HG03575 (cell line): Measurements from ENCODE around the gene FAAP20.

Experiments
- ATAC-seq: cut with Tn5 transposase; IDR thresholded peaks from one replicate; pipeline ENCODE4 v1.9.1; 2021; ENCODE audit not compliant: unreplicated experiment, insufficient number of reproducible peaks, low FRiP score; ENCODE audit errors: extremely low read depth

Gene FAAP20

DNA sequence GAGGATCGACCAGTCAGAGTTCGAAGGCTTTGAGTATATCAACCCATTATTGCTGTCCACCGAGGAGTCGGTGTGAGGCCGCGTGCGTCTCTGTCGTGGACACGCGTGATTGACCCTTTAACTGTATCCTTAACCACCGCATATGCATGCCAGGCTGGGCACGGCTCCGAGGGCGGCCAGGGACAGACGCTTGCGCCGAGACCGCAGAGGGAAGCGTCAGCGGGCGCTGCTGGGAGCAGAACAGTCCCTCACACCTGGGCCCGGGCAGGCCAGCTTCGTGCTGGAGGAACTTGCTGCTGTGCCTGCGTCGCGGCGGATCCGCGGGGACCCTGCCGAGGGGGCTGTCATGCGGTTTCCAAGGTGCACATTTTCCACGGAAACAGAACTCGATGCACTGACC is 9.6 kb downstream of the FAAP20 start:
- no peak for ATAC-seq

DNA sequence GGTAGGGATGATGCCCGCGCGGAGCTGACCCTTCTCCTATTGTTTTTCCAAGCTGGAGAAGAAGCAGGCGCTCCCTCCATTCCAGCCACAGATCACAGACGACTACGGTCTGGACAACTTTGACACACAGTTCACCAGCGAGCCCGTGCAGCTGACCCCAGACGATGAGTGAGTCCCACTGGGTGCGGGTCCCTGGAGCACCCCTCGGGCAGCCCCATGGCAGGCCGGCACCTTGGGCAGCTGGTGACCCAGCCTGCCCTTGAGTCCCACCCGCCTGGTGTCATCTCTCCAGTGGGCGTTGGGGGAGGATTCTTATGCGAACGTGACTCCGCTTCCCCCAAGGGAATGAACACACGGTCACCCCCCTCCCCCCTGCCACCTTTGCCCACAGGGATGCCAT is 10.0 kb downstream of the FAAP20 start:
- no peak for ATAC-seq

- ATAC-seq: no peak
Observed at GRCh38 chr1:2183937-2184334, 10.6 kb downstream of the FAAP20 start.

DNA sequence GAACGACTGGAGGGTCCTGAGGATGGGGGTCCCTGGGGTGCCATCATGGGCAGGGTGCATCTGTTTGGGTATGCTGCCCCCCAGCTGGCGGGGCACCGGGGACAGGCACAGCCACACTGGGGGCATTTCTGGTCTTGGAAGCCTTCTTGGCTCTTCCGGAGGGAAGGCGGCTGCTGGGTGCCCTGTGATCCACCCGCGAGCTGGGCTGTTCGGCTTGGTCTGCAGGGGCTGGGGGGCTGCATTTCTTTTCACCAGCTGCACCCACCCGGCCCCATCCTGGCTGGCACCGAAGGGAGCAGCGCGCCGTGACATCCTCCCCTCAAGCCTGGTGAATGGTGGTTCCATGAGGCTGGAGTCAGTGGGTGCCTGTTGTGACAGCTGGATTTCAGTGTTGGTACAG is 12.2 kb downstream of the FAAP20 start:
- ATAC-seq: no peak

DNA sequence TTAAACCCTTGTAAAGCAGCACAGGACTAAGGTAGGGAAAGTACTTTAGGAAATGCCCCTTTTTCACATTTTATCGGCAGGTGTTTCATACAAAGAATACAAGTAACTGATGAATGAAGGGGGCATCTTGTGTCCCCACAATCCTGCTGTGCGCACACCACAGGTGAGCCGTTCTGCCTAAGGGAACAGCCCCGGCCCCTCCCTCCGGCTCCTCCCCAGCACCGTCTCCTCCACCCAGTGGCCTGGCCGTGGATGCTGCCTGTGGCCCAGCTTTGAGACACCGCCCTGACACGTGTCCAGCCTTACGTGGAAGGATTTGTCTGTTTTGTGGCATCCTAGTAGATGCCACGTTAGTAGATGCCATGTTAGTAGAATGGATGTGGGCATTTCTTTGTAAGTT is 12.8 kb downstream of the FAAP20 start:
- no peak for ATAC-seq

DNA sequence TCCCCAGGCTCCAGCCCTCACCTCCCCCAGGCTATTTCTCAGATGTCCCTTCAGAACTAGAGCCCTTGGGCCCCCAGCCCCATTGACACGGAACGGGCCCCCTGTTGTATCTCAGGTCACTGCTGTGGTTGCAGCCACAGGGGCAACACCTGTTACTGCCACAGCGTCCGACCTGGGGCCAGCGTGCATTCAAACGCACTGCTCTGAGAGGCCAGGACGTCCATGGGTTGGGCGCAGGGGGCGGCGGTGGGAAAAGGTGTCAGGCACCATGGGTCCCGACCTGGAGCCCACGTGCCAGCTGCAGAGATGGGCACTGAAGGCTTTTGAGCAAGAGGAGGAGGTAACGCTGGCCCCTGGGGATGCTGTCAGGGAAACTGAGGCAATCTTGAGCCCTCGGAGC is 13.3 kb downstream of the FAAP20 start:
- ATAC-seq: no peak

- ATAC-seq: no peak
Observed at GRCh38 chr1:2180297-2181245, 14.0 kb downstream of the FAAP20 start.

DNA sequence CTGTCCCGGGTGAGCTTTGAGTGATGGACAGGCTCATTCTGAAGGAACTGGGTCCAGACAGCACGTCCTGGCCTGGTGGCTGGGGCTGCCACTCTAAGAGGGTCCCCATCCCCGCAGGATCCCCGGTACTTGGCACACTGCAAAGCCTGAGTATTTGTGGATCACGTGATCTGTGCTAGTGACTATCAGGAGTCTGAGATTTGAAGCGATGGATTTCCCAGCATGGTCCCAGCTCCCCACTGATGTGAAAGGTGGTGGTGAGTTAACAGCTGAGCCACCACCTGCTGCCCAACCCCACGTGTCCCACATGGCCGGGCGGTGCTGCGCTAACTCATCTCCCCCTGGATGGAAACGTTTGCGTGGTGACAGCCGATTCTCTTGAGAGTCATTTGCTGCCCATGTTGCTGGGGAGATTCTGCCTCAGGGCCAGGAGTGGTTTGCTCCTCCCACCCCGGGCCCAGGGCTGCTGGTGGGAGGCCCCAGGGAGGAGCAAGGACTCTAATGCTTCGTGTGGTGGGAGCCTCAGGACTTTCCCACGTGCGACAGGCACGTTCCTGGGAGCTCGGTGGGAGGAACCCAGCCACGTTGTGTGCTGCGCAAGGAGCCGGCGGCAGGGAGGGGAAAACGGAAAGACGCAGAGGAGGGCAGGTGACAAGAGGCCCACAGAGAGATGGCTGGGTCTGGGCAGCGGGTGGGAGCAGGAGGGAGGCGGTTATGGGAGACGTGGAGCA is 15.1 kb downstream of the FAAP20 start:
- no peak for ATAC-seq

DNA sequence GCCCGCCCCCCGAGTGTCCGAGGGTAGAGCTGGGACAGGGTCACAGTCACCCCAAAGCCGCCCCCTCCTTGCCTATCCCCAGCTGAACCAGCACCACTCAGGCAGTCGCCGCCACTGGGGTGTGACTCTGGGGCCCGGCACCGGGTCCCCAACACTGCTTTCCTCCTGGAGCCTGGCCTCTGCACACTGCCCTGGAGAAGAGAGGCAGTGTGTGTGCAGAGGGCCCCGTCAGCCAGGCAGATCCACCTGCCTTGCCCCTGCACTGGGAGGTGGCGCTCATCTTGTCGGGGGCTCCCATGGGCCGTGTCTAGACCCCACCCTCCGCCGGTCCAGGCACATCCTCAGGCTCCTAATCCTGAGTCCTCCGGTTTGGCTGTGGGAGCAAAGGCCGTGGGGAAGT is 15.7 kb downstream of the FAAP20 start:
- ATAC-seq: no peak

DNA sequence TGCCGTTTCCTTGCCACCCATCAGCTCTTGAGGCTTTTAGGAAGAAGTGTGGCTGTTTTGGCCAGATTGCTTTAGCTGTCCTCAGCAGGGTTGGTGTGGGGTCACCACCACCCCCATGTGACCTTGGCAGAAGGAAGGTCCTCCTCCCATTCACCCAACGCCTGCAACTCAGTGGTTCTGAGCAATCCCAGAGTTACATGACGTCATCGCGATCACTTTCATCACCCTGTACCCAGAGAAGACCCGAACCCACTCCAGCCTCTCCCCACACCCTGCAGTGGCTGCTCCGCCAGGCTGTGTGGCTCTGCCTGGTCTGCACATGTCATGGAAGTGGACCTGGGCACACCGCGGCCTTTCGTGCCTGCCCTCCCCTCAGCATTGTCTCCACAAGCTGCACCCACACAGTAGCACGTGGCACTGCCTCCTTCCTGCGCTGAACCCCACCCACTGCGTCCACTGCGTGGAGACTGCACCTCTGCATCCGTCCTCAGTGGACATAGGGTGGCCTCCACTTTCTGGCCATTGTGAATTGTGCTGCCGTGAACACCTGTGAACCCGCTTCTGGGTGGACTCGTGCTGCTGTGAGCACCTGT is 16.5 kb downstream of the FAAP20 start:
- ATAC-seq: no peak

GRCh38 chr1:2177541-2177940 is 17.0 kb downstream of the FAAP20 start:
- no peak for ATAC-seq

GRCh38 chr1:2176615-2177014 is 18.0 kb downstream of the FAAP20 start:
- no peak for ATAC-seq

- no peak for ATAC-seq
Observed at GRCh38 chr1:2175681-2176454, 18.7 kb downstream of the FAAP20 start.

- no peak for ATAC-seq
Observed at GRCh38 chr1:2175055-2175414, 19.5 kb downstream of the FAAP20 start.

- ATAC-seq: no peak
Observed at GRCh38 chr1:2174348-2175054, 20.1 kb downstream of the FAAP20 start.

GRCh38 chr1:2173546-2174347 is 20.8 kb downstream of the FAAP20 start:
- no peak for ATAC-seq

- ATAC-seq: no peak
Observed at GRCh38 chr1:2172551-2173146, 21.9 kb downstream of the FAAP20 start.

DNA sequence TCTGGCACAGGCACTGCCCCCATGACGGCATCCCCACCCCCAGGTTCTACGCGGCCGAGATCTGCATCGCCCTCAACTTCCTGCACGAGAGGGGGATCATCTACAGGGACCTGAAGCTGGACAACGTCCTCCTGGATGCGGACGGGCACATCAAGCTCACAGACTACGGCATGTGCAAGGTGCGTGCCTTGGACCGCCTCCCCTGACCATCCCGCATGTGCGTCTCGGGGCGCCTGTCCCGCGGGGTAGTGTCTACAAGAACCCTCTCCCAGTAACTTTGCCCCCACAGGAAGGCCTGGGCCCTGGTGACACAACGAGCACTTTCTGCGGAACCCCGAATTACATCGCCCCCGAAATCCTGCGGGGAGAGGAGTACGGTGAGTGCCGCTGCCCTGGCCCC is 22.6 kb downstream of the FAAP20 start:
- ATAC-seq: no peak
